HepG2 (cell line): ENCODE data around the gene PLEKHA6. TPM values are rescaled to one million over a fixed set of nuclear protein-coding genes. Genes with fewer than 3 reads are reported as not detected.
A peak's percentile ranks its signal among the peaks of the same experiment; 100 is the strongest.

Source experiments
- ATAC-seq: fragments of 200-7000 bp; cut with Tn5 transposase; 3 replicates; pipeline ENCODE4 v1.9.1; 2020; ENCODE audit warnings: mild to moderate bottlenecking, moderate library complexity
- BruUV-seq: library from RNA; stranded (reverse); fragments of 400-500 nt; replicated peaks from 2 replicates; lab custom pipeline; 2021; lab: Mats Ljungman, UMichigan
- CTCF ChIA-PET: fragments of 300-600 bp; formaldehyde crosslinking; extraction: SDS; loops from one replicate; lab custom pipeline; 2021; ENCODE audit warnings: low total read pairs, inconsistent platforms, low intra/inter-chr PET ratio; lab: Yijun Ruan, JAX
- POLR2A ChIA-PET: fragments of 350-600 bp; sonication (Branson Sonifier 250); formaldehyde crosslinking; loops from one replicate; lab custom pipeline; 2020; ENCODE audit warnings: antibody characterized with exemption, inconsistent platforms; lab: Yijun Ruan, JAX
- DNase-seq: peaks from one replicate; pipeline ENCODE4 v3.0.0-alpha.2; 2015; ENCODE audit warnings: low spot score
- FAIRE-seq: peaks from 3 replicates; lab custom pipeline; 2011; peaks lifted over from hg19 to GRCh38; lab: Jason Lieb, UNC
- H2AFZ ChIP-seq: one replicate; pipeline ENCODE4 v1.6.1; 2011; ENCODE audit warnings: low read length, inconsistent platforms
- H3K27ac ChIP-seq: fragments of 300-600 bp; 3 replicates; pipeline ENCODE4 v1.8.0; 2011; ENCODE audit warnings: mixed run types, mild to moderate bottlenecking, mixed read lengths, low read length, inconsistent platforms; ENCODE audit not compliant: insufficient read depth; ENCODE audit errors: extremely low read length
- H3K27me3 ChIP-seq, 2 experiments: fragments of 200-600 bp in 1 of 2; 2 replicates in 1 of 2; 3 replicates in 1 of 2; pipeline versions ENCODE4 v1.6.0 to v1.8.0; 2011; ENCODE audit warnings: low read length in 2 of 2, mild to moderate bottlenecking in 2 of 2, moderate library complexity in 2 of 2, inconsistent platforms in 1 of 2; ENCODE audit not compliant: insufficient read depth in 2 of 2, control insufficient read depth in 1 of 2
- H3K36me3 ChIP-seq, 2 experiments: fragments of 200-600 bp in 1 of 2; replicated peaks in 1 of 2; 2 replicates in 1 of 2; 3 replicates in 1 of 2; pipeline versions ENCODE4 v1.5.1 to v1.8.0; 2011; ENCODE audit warnings: low read length in 2 of 2, inconsistent platforms in 1 of 2; ENCODE audit not compliant: insufficient read depth in 2 of 2, control insufficient read depth in 1 of 2
- H3K4me1 ChIP-seq: 2 replicates; pipeline ENCODE4 v1.5.1; 2012; ENCODE audit warnings: low read length, inconsistent platforms; ENCODE audit not compliant: insufficient read depth
- H3K4me2 ChIP-seq: 2 replicates; pipeline ENCODE4 v1.6.0; 2011; ENCODE audit warnings: low read depth, low read length, inconsistent platforms
- H3K4me3 ChIP-seq, 3 experiments: fragments of 200-600 bp in 1 of 3; sonication (generic), shearing (Covaris generic) in 1 of 3; replicated peaks in 1 of 3; 2 replicates each; pipeline ENCODE4 v1.5.1; 2011 to 2016; ENCODE audit warnings: low read length in 3 of 3, inconsistent platforms in 2 of 3, low read depth in 2 of 3, mild to moderate bottlenecking in 2 of 3, control low read depth in 1 of 3, mixed read lengths in 1 of 3; ENCODE audit not compliant: insufficient read depth in 1 of 3
- H3K79me2 ChIP-seq: one replicate; pipeline ENCODE4 v1.6.1; 2011; ENCODE audit warnings: low read length, inconsistent platforms; ENCODE audit not compliant: insufficient read depth
- H3K9ac ChIP-seq: 2 replicates; pipeline ENCODE4 v1.6.0; 2011; ENCODE audit warnings: mild to moderate bottlenecking, low read depth, low read length, inconsistent platforms; ENCODE audit not compliant: insufficient read depth
- H3K9me3 ChIP-seq: 2 replicates; pipeline ENCODE4 v1.5.1; 2012; ENCODE audit warnings: mild to moderate bottlenecking, low read length
- H4K20me1 ChIP-seq: 2 replicates; pipeline ENCODE4 v1.6.0; 2011; ENCODE audit warnings: inconsistent platforms, mild to moderate bottlenecking, low read length, moderate library complexity; ENCODE audit not compliant: insufficient read depth
- AGO2 ChIP-seq: fragments of 200-400 bp; formaldehyde crosslinking; optimal IDR thresholded peaks from 2 replicates; pipeline ENCODE3; 2017; ENCODE audit warnings: mild to moderate bottlenecking, low read depth, low read length, moderate library complexity
- JARID2 ChIP-seq: sonication (generic); formaldehyde crosslinking; IDR thresholded peaks from 2 replicates; pipeline ENCODE4 v1.8.1; 2023; ENCODE audit warnings: missing genetic modification reagents, inconsistent platforms; ENCODE audit not compliant: insufficient replicate concordance
- PATZ1 ChIP-seq: sonication (generic); formaldehyde crosslinking; IDR thresholded peaks from 2 replicates; pipeline ENCODE4 v1.4.0; 2020; ENCODE audit warnings: missing genetic modification reagents
- SOX6 ChIP-seq, 2 experiments: fragments of 450-650 bp in 1 of 2; sonication (generic) in 1 of 2; formaldehyde crosslinking in 1 of 2; IDR thresholded peaks; 2 replicates each; pipeline versions ENCODE4 v1.4.0 to v1.6.1; 2017 to 2020; ENCODE audit warnings: antibody characterized with exemption in 1 of 2, mild to moderate bottlenecking in 1 of 2, missing genetic modification reagents in 1 of 2
- SP1 ChIP-seq, 2 experiments: fragments of 450-650 bp in 1 of 2; sonication (generic) in 1 of 2; formaldehyde crosslinking in 1 of 2; IDR thresholded peaks; 2 replicates each; pipeline versions ENCODE4 v1.4.0 to v1.6.1; 2016 to 2020; ENCODE audit warnings: missing genetic modification reagents in 1 of 2
- THAP9 ChIP-seq: sonication (generic); formaldehyde crosslinking; IDR thresholded peaks from 2 replicates; pipeline ENCODE4; 2020; ENCODE audit warnings: missing genetic modification reagents, mild to moderate bottlenecking, borderline replicate concordance
- ZFP37 ChIP-seq: sonication (generic); formaldehyde crosslinking; IDR thresholded peaks from 2 replicates; pipeline ENCODE4 v1.4.0; 2020; ENCODE audit warnings: missing genetic modification reagents, borderline replicate concordance
- ZNF329 ChIP-seq: sonication (generic); formaldehyde crosslinking; IDR thresholded peaks from 2 replicates; pipeline ENCODE4 v1.9.0; 2021; ENCODE audit warnings: low read depth, mild to moderate bottlenecking, missing genetic modification reagents
- WGBS: methylation state at CpG from one replicate; pipeline ENCODE4 v1.1.6; 2017; ENCODE audit warnings: low lambda C conversion rate; 5-methylcytosine and 5-hydroxymethylcytosine counted together
- in situ Hi-C: cut with HindIII; loops from 2 replicates; pipeline ENCODE4 v1.10.0; 2017; ENCODE audit warnings: low pct_unique_long_range_greater_than_20kb; ENCODE audit not compliant: extremely low pct_ligation_motif_present
- intact Hi-C: fragments of 100-400 bp; cut with micrococcal nuclease; formaldehyde crosslinking; loops from one replicate; pipeline ENCODE4 v1.10.0; 2022; ENCODE audit not compliant: unreplicated experiment
- polyA plus RNA-seq, 8 experiments: library from polyadenylated mRNA; depleted of rRNA in 3 of 8; stranded (reverse) in 7 of 8; unstranded in 1 of 8; fragments of >200 nt; fragmentation: Illumina TruSeq in 4 of 8; extraction: Trizol in 4 of 8; gene quantifications; 2 replicates each; pipeline versions ENCODE4 v1.2.1 to v1.2.3, GENCODE V29; 2011 to 2016; ENCODE audit warnings: low read depth in 4 of 8, missing spikeins in 1 of 8, mixed read lengths in 1 of 8; ENCODE audit not compliant: insufficient read depth in 1 of 8
- total RNA-seq, 5 experiments: library from RNA; depleted of rRNA; stranded (reverse); fragments of >200 nt; fragmentation: Illumina TruSeq; extraction: Trizol; gene quantifications; 2 replicates each; pipeline ENCODE4 v1.2.3, GENCODE V29; 2016; ENCODE audit warnings: low read depth in 1 of 5

The PLEKHA6 gene
- total and polyA plus RNA-seq, 2 of the 13 experiments (the other 11 are each of a cell fraction or from before 2014, with no cell fraction given), result 5.3 to 11.4 TPM

- Histone ChIP-seq H3K4me2 (no peak overlapping the region), H3K27ac (no peak overlapping the region), H3K9ac (no peak overlapping the region), H3K4me1 (peaks cover 22% of the 10 kb centered on the region), H3K27me3 (no peaks in the 10 kb centered on the region), H3K4me3 (no peak overlapping the region), H3K79me2 (no peaks in the 10 kb centered on the region), H4K20me1 (no peaks in the 10 kb centered on the region), H2AFZ (no peak overlapping the region), H3K36me3 (peaks cover 16 to 33% of the 10 kb centered on the region in 2 experiments; a peak in 4 of 5 replicates), H3K9me3 (no peaks in the 10 kb centered on the region)
- no TSS peak for BruUV-seq
- in situ Hi-C loops (loop anchor here (5.0 kb wide), 1 partner anchor 103 kb away; no protein-coding TSS in a partner anchor), intact Hi-C loops (no loop called here)
- FAIRE-seq (no peak), DNase-seq (no peak), ATAC-seq (no peak)
- ChIA-PET CTCF (interaction anchor here (2.2 kb wide), 1 partner anchor 104 kb away, joined by 25 read pairs; no protein-coding TSS in a partner anchor), POLR2A (no interaction called here)
- no peak for TF ChIP-seq ZNF329 (CRISPR knock-in tag)
- TF ChIP-seq ZFP37 (CRISPR knock-in tag), result no peak
- no peak for TF ChIP-seq JARID2 (CRISPR knock-in tag)
- no peak for TF ChIP-seq SP1 (IDR thresholded peaks at IDR 0.05)
- no peak for TF ChIP-seq SP1 (CRISPR knock-in tag; IDR thresholded peaks at IDR 0.05)
- 96% methylated on average over 5 of the region's 5 CpGs for WGBS
These were observed 99.9 kb downstream of the PLEKHA6 start for GRCh38 chr1:204259782-204260181.

- BruUV-seq, result no TSS peak
- no peak for DNase-seq
- Histone ChIP-seq H3K4me1 (peaks cover 28% of the 10 kb centered on the region), H3K9ac (no peak overlapping the region), H3K27ac (no peak overlapping the region), H4K20me1 (no peaks in the 10 kb centered on the region), H3K79me2 (no peaks in the 10 kb centered on the region), H3K9me3 (no peaks in the 10 kb centered on the region), H3K4me2 (no peak overlapping the region), H2AFZ (no peak overlapping the region), H3K36me3 (peaks cover 16 to 29% of the 10 kb centered on the region in 2 experiments; a peak in 4 of 5 replicates), H3K27me3 (no peaks in the 10 kb centered on the region), H3K4me3 (no peak overlapping the region)
- no peak for ATAC-seq
- intact Hi-C loops (no loop called here), in situ Hi-C loops (no loop called here)
- ChIA-PET CTCF (interaction anchor here (1.3 to 2.2 kb wide), 2 partner anchors 45 to 104 kb away, joined by 3 to 25 read pairs; partner anchors contain the start of gene GOLT1A), POLR2A (interaction anchor here (1.3 kb wide), 1 partner anchor 37 kb away, joined by 3 read pairs; no protein-coding TSS in a partner anchor)
- TF ChIP-seq SOX6 (IDR thresholded peaks at IDR 0.05) (no peak), SOX6 (CRISPR knock-in tag; IDR thresholded peaks at IDR 0.05) (no peak), PATZ1 (CRISPR knock-in tag) (no peak), THAP9 (CRISPR knock-in tag) (no peak), AGO2 (peak; percentile 33)
- WGBS, result 96% methylated on average over 18 of the region's 18 CpGs
- FAIRE-seq, result no peak
These were observed 100.5 kb downstream of the PLEKHA6 start for GRCh38 chr1:204259196-204259595.
